CD4-positive, alpha-beta memory T cell (primary cell): ENCODE measurements around the gene NACA. TPM values are rescaled to one million over a fixed set of nuclear protein-coding genes. Genes with fewer than 3 reads are reported as not detected.
"Not testable (repeated sequence)": the region's sequence is repeated elsewhere in the genome, so short reads cannot be mapped to it uniquely, and the experiment has no call there.

Experiments
- CTCF ChIA-PET: fragments of 350-600 bp; sonication (Branson Sonifier 250); formaldehyde crosslinking; loops from one replicate; lab custom pipeline; 2021; ENCODE audit warnings: inconsistent platforms; ENCODE audit not compliant: partially characterized antibody; lab: Charles Lee
- POLR2A ChIA-PET: fragments of 350-600 bp; sonication (Branson Sonifier 250); formaldehyde crosslinking; loops from one replicate; lab custom pipeline; 2021; ENCODE audit not compliant: partially characterized antibody; lab: Charles Lee
- DNase-seq, 5 donors: peaks; one replicate each; pipeline versions ENCODE4 v3.0.0 to v3.0.0-alpha.2; 2020 to 2022; ENCODE audit warnings: mixed read lengths in 1 of 5
- H3K27ac ChIP-seq: one replicate; pipeline ENCODE4 v1.7.0; 2013; ENCODE audit warnings: low read depth, low read length
- H3K27me3 ChIP-seq: 2 replicates; pipeline ENCODE4 v1.7.0; 2013; ENCODE audit warnings: mild to moderate bottlenecking, low read length, moderate library complexity; ENCODE audit not compliant: insufficient read depth
- H3K36me3 ChIP-seq: 2 replicates; pipeline ENCODE4 v1.7.0; 2013; ENCODE audit warnings: mild to moderate bottlenecking, low read length, moderate library complexity; ENCODE audit not compliant: insufficient read depth
- H3K4me1 ChIP-seq: 2 replicates; pipeline ENCODE4 v1.7.0; 2013; ENCODE audit warnings: mild to moderate bottlenecking, low read length, moderate library complexity; ENCODE audit not compliant: insufficient read depth
- H3K4me3 ChIP-seq, 2 donors: one replicate each; pipeline ENCODE4 v1.7.0; 2013; ENCODE audit warnings: low read length in 2 of 2, mild to moderate bottlenecking in 1 of 2
- H3K9me3 ChIP-seq, 2 donors: one replicate each; pipeline ENCODE4 v1.7.0; 2013; ENCODE audit warnings: low read length in 2 of 2, control low read depth in 1 of 2; ENCODE audit not compliant: control insufficient read depth in 1 of 2
- H3K27ac Mint-ChIP-seq, 7 donors: one replicate each; pipeline ENCODE4 v1.8.0; 2020 to 2021; ENCODE audit warnings: mixed read lengths in 7 of 7, mild to moderate bottlenecking in 6 of 7, inconsistent platforms in 3 of 7, moderate library complexity in 3 of 7
- H3K27me3 Mint-ChIP-seq, 2 donors: one replicate each; pipeline ENCODE4 v1.8.0; 2020 to 2021; ENCODE audit warnings: mixed read lengths in 2 of 2
- H3K36me3 Mint-ChIP-seq, 2 donors: one replicate each; pipeline ENCODE4 v1.8.0; 2020 to 2021; ENCODE audit warnings: mixed read lengths in 2 of 2, inconsistent platforms in 1 of 2, mild to moderate bottlenecking in 1 of 2
- H3K4me1 Mint-ChIP-seq, 4 donors: one replicate each; pipeline ENCODE4 v1.8.0; 2020 to 2021; ENCODE audit warnings: mixed read lengths in 4 of 4, mild to moderate bottlenecking in 1 of 4
- H3K4me3 Mint-ChIP-seq, 8 donors: one replicate each; pipeline ENCODE4 v1.8.0; 2020 to 2021; ENCODE audit warnings: mixed read lengths in 8 of 8, mild to moderate bottlenecking in 7 of 8, moderate library complexity in 6 of 8, inconsistent platforms in 3 of 8
- H3K9me3 Mint-ChIP-seq, 8 donors: one replicate each; pipeline ENCODE4 v1.8.0; 2020 to 2021; ENCODE audit warnings: mixed read lengths in 8 of 8, mild to moderate bottlenecking in 5 of 8, inconsistent platforms in 3 of 8, moderate library complexity in 1 of 8
- intact Hi-C: fragments of 100-400 bp; cut with micrococcal nuclease; formaldehyde crosslinking; loops from one replicate; pipeline ENCODE4 v1.15.1; 2023
- polyA plus RNA-seq, 2 donors: library from polyadenylated mRNA; unstranded; fragments of 300-500 nt; fragmentation: Illumina TruSeq; gene quantifications; one replicate each; pipeline ENCODE4 v1.2.3, GENCODE V29; 2021
- total RNA-seq, 2 experiments: library from RNA; stranded (reverse); gene quantifications; one replicate each; pipeline ENCODE4 v1.2.3, GENCODE V29; 2021

The NACA gene
- total and polyA plus RNA-seq, 4 experiments from 2014 or later = 1,025 to 1,255 (median 1,184) TPM

DNA sequence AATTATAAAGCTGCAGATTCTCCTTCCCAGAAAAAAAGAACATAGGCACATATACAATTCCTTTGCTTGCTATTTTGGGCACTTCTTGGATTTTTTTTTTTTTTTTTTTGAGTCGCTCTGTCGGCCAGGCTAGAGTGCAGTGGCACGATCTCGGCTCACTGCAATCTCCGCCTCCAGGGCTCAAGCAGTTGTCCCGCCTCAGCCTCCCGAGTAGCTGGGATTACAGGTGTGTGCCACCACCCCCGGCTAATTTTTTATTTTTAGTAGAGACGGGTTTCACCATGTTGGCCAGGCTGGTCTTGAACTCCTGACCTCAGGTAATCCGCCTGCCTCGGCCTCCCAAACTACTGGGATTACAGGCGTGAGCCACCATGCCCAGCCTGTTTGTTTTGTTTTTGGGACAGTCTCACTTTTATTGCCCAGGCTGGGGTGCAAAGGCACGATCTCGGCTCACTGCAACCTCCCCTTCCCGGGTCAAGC is 1.1 kb upstream of the NACA start:
- Mint-ChIP-seq H3K36me3 (peaks cover 14 to 53% of the 10 kb centered on the region in 2 donors), H3K4me1 (peaks cover 31 to 55% (median 40%) of the 10 kb centered on the region in 4 donors), H3K27ac (peak overlapping the region; percentile 92 to 99 (median 97)), H3K4me3 (peak overlapping the region in 7 of 8 donors; percentile 90 to 99 (median 97))
- H3K27me3 ChIP-seq, DNase-seq, H3K9me3 Mint-ChIP-seq, intact Hi-C loops, H3K9me3 ChIP-seq, H3K27me3 Mint-ChIP-seq: not testable (repeated sequence)
- Histone ChIP-seq H3K36me3 (peaks cover 18% of the 10 kb centered on the region), H3K27ac (peak overlapping the region; percentile 90), H3K4me3 (peak overlapping the region in 1 of 2 donors; percentile 90), H3K4me1 (peaks cover 43% of the 10 kb centered on the region)
- POLR2A ChIA-PET = interaction anchor here (0.8 to 13.9 kb wide), 22 partner anchors 9 to 503 kb away, joined by 3 to 247 read pairs (median 4); partner anchors contain the start of genes ATP5F1B, BAZ2A, CS and GLS2
- CTCF ChIA-PET = interaction anchor here (1.0 to 1.5 kb wide), 8 partner anchors 31 to 385 kb away, joined by 3 to 8 read pairs (median 4); partner anchors contain the start of gene STAT6

- peaks cover 48% of the 10 kb centered on the region for H3K4me1 ChIP-seq
- H3K36me3 Mint-ChIP-seq = peaks cover 12 to 53% of the 10 kb centered on the region in 2 donors
- peaks cover 0 to 3% (median 0%) of the 10 kb centered on the region in 8 donors for H3K9me3 Mint-ChIP-seq
- H3K27ac ChIP-seq = peak overlapping the region; percentile 90
- peaks cover 23% of the 10 kb centered on the region for H3K36me3 ChIP-seq
- H3K27me3 Mint-ChIP-seq = no peaks in the 10 kb centered on the region
- H3K4me1 Mint-ChIP-seq = peaks cover 35 to 61% (median 46%) of the 10 kb centered on the region in 4 donors
- ChIA-PET CTCF (interaction anchor here (1.0 to 1.5 kb wide), 8 partner anchors 32 to 386 kb away, joined by 3 to 8 read pairs (median 4); partner anchors contain the start of gene STAT6), POLR2A (interaction anchor here (0.7 to 13.9 kb wide), 33 partner anchors 9 to 609 kb away, joined by 3 to 247 read pairs (median 4); partner anchors contain the start of genes ATP5F1B, BAZ2A, CS and GLS2)
- intact Hi-C loops = loop anchor here (1.0 to 2.0 kb wide), 4 partner anchors 27 to 89 kb away; partner anchors contain the start of genes PRIM1 and PTGES3
- no peak for DNase-seq
- H3K27me3 ChIP-seq = no peaks in the 10 kb centered on the region
- H3K9me3 ChIP-seq = no peaks in the 10 kb centered on the region
- peak overlapping the region; percentile 92 to 99 (median 97) for H3K27ac Mint-ChIP-seq
- peak overlapping the region; percentile 90 to 99 (median 98) for H3K4me3 Mint-ChIP-seq
- peak overlapping the region; percentile 90 to 100 for H3K4me3 ChIP-seq
Observed at GRCh38 chr12:56725723-56726102, 614 bp upstream of the NACA start.

DNA sequence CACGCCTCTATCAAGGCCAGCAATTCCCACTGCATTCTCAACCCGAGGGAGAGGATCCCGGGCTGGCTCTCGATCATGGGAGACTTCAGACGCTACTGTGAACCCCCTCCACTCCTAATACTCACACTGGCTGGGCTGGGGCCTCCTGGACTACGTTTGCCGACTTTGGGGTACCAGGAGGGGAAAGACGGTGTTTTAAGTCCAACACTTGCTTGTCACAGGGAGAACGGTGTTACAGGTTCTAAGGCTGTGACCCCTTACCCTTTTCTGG is 463 bp downstream of the NACA start:
- peaks cover 34% of the 10 kb centered on the region for H3K36me3 ChIP-seq
- Mint-ChIP-seq H3K4me1 (peaks cover 46 to 71% (median 56%) of the 10 kb centered on the region in 4 donors), H3K27ac (peak overlapping the region; percentile 92 to 99 (median 97)), H3K36me3 (peaks cover 15 to 61% of the 10 kb centered on the region in 2 donors), H3K27me3 (no peaks in the 10 kb centered on the region), H3K4me3 (peak overlapping the region; percentile 90 to 99 (median 98)), H3K9me3 (peaks cover 0 to 4% (median 0%) of the 10 kb centered on the region in 8 donors)
- H3K27me3 ChIP-seq = no peaks in the 10 kb centered on the region
- H3K4me1 ChIP-seq = peaks cover 59% of the 10 kb centered on the region
- H3K27ac ChIP-seq = peak overlapping the region; percentile 90
- H3K9me3 ChIP-seq = no peaks in the 10 kb centered on the region
- no peak for DNase-seq
- intact Hi-C loops = loop anchor here (2.0 kb wide), 1 partner anchor 88 kb away; no protein-coding TSS in a partner anchor
- POLR2A ChIA-PET = interaction anchor here (1.1 to 13.9 kb wide), 10 partner anchors 27 to 323 kb away, joined by 4 to 247 read pairs (median 14); partner anchors contain the start of genes ATP5F1B, BAZ2A, PRIM1 and PTGES3
- CTCF ChIA-PET = interaction anchor here (1.3 kb wide), 2 partner anchors 96 to 210 kb away, joined by 4 to 6 read pairs; no protein-coding TSS in a partner anchor
- H3K4me3 ChIP-seq = peak overlapping the region; percentile 90 to 100

- CTCF ChIA-PET = no interaction called here
- Mint-ChIP-seq H3K36me3 (peaks cover 20 to 63% of the 10 kb centered on the region in 2 donors), H3K4me1 (peaks cover 51 to 77% (median 61%) of the 10 kb centered on the region in 4 donors), H3K27ac (peak overlapping the region; percentile 92 to 99 (median 97)), H3K9me3 (peaks cover 0 to 5% (median 0%) of the 10 kb centered on the region in 8 donors), H3K4me3 (peak overlapping the region; percentile 90 to 99 (median 98)), H3K27me3 (no peaks in the 10 kb centered on the region)
- H3K4me1 ChIP-seq = peaks cover 64% of the 10 kb centered on the region
- peak overlapping the region; percentile 90 for H3K27ac ChIP-seq
- peak overlapping the region; percentile 90 to 100 for H3K4me3 ChIP-seq
- intact Hi-C loops = loop anchor here (2.0 kb wide), 1 partner anchor 87 kb away; no protein-coding TSS in a partner anchor
- peak in 3 of 5 donors; percentile 10 to 52 (median 16) for DNase-seq
- peaks cover 39% of the 10 kb centered on the region for H3K36me3 ChIP-seq
- H3K9me3 ChIP-seq = no peaks in the 10 kb centered on the region
- POLR2A ChIA-PET = interaction anchor here (1.7 to 13.9 kb wide), 5 partner anchors 15 to 88 kb away, joined by 7 to 247 read pairs (median 12); partner anchors contain the start of genes ATP5F1B, PRIM1 and PTGES3
- H3K27me3 ChIP-seq = no peaks in the 10 kb centered on the region
Observed at GRCh38 chr12:56723889-56724700, 1.0 kb downstream of the NACA start.

DNA sequence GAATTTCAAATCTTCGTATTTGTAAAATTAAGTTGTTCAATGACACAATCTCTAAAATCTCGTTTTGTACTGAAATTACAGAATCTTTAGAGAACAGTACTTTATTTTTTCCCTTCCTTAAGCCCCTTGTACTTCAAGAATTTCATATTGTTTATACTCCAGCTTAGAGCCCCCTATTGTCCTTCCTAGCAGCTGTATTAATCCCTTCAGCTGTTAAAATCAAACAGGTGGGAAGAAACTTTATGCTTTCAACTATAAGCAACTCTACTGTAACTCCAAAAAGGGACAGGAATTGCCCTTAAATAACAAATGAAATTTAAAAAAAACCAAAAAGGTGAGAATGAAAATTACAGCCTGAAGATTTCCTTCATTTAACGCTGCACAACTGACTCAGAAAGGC is 1.7 kb downstream of the NACA start:
- POLR2A ChIA-PET = interaction anchor here (0.8 to 13.9 kb wide), 7 partner anchors 11 to 389 kb away, joined by 3 to 247 read pairs (median 7); partner anchors contain the start of genes ATP5F1B, PRIM1 and PTGES3
- Mint-ChIP-seq H3K27ac (peak overlapping the region; percentile 92 to 99 (median 97)), H3K36me3 (peaks cover 24 to 68% of the 10 kb centered on the region in 2 donors), H3K27me3 (no peaks in the 10 kb centered on the region), H3K9me3 (peaks cover 0 to 5% (median 0%) of the 10 kb centered on the region in 8 donors), H3K4me1 (peaks cover 55 to 83% (median 66%) of the 10 kb centered on the region in 4 donors), H3K4me3 (peak overlapping the region; percentile 90 to 99 (median 98))
- no peak for DNase-seq
- peaks cover 45% of the 10 kb centered on the region for H3K36me3 ChIP-seq
- CTCF ChIA-PET = interaction anchor here (0.7 kb wide), 2 partner anchors 25 to 41 kb away, joined by 3 to 4 read pairs; no protein-coding TSS in a partner anchor
- no peaks in the 10 kb centered on the region for H3K9me3 ChIP-seq
- H3K4me3 ChIP-seq = peak overlapping the region; percentile 90 to 100
- no peaks in the 10 kb centered on the region for H3K27me3 ChIP-seq
- peaks cover 71% of the 10 kb centered on the region for H3K4me1 ChIP-seq
- intact Hi-C loops = no loop called here
- H3K27ac ChIP-seq = peak overlapping the region; percentile 90

DNA sequence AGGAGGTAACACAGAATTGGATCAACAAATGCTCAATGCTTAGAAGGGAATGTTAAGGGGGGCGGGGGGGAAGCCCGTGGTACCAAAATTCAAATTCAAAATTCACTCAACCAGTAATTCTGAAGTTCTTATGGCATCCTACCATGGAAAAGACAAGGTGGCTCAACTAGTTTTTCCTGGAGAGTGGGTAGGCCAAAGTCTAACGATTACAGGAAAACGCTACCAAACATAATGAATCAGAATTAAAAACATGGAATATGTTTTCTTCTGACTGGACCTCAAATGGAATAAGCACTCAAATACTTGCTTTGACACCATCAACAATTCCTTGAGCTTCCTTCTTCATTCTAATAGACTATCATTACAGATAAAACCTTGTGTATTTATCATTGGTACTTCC is 2.3 kb downstream of the NACA start:
- ChIA-PET CTCF (interaction anchor here (0.6 to 0.7 kb wide), 3 partner anchors 25 to 41 kb away, joined by 3 to 4 read pairs (median 3); no protein-coding TSS in a partner anchor), POLR2A (interaction anchor here (0.6 to 13.9 kb wide), 8 partner anchors 11 to 390 kb away, joined by 3 to 247 read pairs (median 7); partner anchors contain the start of genes ATP5F1B, PRIM1, PTGES3 and STAT2)
- Mint-ChIP-seq H3K27me3 (no peaks in the 10 kb centered on the region), H3K9me3 (peaks cover 0 to 5% (median 0%) of the 10 kb centered on the region in 8 donors), H3K36me3 (peaks cover 24 to 66% of the 10 kb centered on the region in 2 donors), H3K4me1 (peaks cover 55 to 83% (median 66%) of the 10 kb centered on the region in 4 donors), H3K27ac (peak overlapping the region; percentile 13 to 99 (median 94)), H3K4me3 (peak overlapping the region; percentile 38 to 99 (median 97))
- peak overlapping the region; percentile 90 to 100 for H3K4me3 ChIP-seq
- H3K27ac ChIP-seq = peak overlapping the region; percentile 90
- no peaks in the 10 kb centered on the region for H3K9me3 ChIP-seq
- no peaks in the 10 kb centered on the region for H3K27me3 ChIP-seq
- peaks cover 45% of the 10 kb centered on the region for H3K36me3 ChIP-seq
- no peak for DNase-seq
- intact Hi-C loops = no loop called here
- peaks cover 76% of the 10 kb centered on the region for H3K4me1 ChIP-seq
